HTR-8/SVneo (cell line): ENCODE results near the gene SPRR2F.

ENCODE experiments used
- DNase-seq: peaks from one replicate; pipeline ENCODE4 v3.0.0; 2011; ENCODE audit warnings: low spot score, mixed read lengths; ENCODE audit not compliant: insufficient read length
- FAIRE-seq: peaks from 2 replicates; lab custom pipeline; 2011; peaks lifted over from hg19 to GRCh38; lab: Jason Lieb, UNC

The SPRR2F gene

DNA sequence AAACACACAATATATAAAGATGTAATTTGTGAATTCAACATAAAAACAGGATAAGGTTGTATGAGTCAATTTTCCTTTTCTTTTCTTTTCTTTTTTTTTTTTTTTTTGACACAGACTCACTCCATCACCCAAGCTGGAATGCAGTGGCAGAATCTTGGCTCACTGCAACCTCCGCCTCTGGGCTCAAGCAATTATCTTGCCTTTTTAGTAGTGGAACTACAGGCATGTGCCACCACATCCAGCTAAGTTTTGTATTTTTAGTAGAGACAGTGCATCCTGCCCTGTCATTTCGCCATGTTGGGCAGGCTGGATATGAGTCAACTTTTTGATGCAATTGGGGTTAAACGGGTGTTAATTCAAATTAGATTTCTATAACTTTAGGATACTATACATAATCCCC is 31.6 kb downstream of the SPRR2F start:
- FAIRE-seq (no peak), DNase-seq (no peak)

DNA sequence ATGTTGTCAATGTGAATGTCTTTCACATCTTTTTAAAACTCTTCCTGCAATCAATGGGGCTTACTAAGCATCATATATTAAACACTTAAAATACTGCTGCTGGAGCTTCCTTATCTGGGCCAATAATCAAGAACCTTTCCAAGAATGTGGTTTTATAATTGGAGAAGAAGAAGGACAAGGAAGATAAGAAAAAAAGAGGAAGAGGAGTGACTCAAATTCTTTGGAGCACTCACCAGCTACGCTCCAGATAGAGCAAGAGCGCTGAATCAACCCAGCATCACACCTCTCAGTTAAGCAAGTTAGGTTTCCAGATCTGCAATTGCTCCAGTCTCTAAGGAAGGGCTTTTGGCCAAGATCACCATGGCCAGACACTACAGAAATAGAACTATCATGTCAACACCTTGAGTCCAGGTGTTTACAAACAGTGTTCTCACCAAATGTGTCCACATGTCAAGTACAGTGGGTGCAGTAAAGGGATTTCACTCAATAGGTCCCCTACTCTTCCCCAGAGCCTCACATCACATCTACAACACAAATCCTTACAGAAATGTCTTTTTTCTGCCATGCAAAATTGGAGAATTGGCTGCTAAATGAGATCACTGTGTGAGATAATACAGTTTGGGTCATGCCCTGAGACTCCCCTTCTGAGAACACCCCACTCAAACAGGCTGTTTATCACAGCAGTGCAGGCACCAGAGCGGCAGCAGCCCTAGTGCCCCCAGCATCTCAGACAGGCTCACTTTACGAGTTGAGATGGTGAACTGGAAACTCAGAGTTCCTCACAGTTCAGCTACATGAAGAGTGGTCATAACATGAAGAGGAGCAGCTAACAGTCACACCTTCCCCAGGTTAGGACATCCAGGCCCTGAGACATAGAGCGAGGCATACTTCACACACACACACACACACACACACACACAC is 40.2 kb downstream of the SPRR2F start:
- DNase-seq = no peak
- FAIRE-seq = no peak

DNA sequence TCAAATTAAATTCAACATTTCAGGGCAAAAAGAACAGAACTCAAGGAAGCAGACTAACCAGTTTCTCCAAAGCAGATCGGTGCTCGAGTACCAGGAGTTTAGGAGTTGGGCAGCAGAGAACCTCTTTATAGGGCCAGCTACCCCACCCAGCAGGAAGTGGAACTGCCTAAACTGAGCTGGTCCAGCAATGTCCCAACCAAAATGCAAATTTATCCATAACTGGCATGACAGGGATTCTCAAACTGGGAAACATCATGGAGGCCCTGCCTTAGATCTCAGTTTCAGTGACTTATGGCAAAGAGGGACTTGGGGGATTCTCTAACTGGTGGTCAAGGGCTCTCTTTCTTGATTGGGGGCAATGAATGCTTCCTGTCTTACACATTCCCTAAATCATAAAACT is 41.8 kb downstream of the SPRR2F start, which contains the start of gene SPRR2B:
SPRR2B (minus strand) TSS at position 101 of the 400 bp plus-strand sequence. CDS start 772 bp downstream, outside the sequence.
- DNase-seq (no peak), FAIRE-seq (no peak)

DNA sequence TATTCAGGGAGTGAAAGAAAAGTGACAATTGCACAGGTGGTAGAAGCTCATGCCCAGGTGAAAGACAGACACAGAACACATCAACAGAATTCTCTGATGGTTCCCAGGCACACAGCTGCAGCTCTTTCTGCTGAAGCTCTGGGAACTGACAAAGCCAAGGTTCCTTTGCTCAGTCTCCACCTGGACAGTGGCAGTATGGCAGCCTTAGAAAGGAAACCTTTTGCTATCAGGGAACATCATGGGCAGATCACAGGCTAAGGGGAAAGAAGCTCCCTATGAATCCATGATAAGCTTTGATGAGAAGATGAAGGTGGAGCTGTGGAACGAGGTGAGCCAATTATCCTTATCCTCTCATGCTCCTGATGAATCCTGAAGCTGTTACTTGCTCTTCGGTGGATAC is 43.1 kb downstream of the SPRR2F start:
- DNase-seq (no peak), FAIRE-seq (no peak)
